ENCODE data around the gene DEFB128.

DEFB128 gene

GRCh38 chr20:215796-216195 is 26.3 kb upstream of the DEFB128 start:
- Histone ChIP-seq H3K27ac (ENCODE audit: low read depth, low read length) (no peak overlapping the region), H3K36me3 (ENCODE audit: control insufficient read depth, low read length) (no peaks in the 10 kb centered on the region), H3K4me3 (ENCODE audit: low read length) (no peak overlapping the region), H3K79me2 (ENCODE audit: control insufficient read depth, low read length) (no peaks in the 10 kb centered on the region), H4K20me1 (ENCODE audit: control insufficient read depth, insufficient read depth, low read depth, low read length) (no peaks in the 10 kb centered on the region), H3K4me1 (ENCODE audit: control insufficient read depth, low read length) (no peaks in the 10 kb centered on the region), H3F3A (ENCODE audit: control insufficient read depth, insufficient read depth) (no peaks in the 10 kb centered on the region), H3K9me3 (ENCODE audit: control insufficient read depth, insufficient read depth, low read length) (no peaks in the 10 kb centered on the region), H3K27me3 (ENCODE audit: control insufficient read depth, low read length) (peaks cover 19% of the 10 kb centered on the region), H3K9me2 (replicated peaks; ENCODE audit: control insufficient read depth, low read length) (no peaks in the 10 kb centered on the region), H3K4me2 (ENCODE audit: low read length) (no peak overlapping the region)
- TF ChIP-seq, protein P1, sequence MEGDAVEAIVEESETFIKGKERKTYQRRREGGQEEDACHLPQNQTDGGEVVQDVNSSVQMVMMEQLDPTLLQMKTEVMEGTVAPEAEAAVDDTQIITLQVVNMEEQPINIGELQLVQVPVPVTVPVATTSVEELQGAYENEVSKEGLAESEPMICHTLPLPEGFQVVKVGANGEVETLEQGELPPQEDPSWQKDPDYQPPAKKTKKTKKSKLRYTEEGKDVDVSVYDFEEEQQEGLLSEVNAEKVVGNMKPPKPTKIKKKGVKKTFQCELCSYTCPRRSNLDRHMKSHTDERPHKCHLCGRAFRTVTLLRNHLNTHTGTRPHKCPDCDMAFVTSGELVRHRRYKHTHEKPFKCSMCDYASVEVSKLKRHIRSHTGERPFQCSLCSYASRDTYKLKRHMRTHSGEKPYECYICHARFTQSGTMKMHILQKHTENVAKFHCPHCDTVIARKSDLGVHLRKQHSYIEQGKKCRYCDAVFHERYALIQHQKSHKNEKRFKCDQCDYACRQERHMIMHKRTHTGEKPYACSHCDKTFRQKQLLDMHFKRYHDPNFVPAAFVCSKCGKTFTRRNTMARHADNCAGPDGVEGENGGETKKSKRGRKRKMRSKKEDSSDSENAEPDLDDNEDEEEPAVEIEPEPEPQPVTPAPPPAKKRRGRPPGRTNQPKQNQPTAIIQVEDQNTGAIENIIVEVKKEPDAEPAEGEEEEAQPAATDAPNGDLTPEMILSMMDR (IDR thresholded peaks at IDR 0.05; ENCODE audit: low read depth, low read length, poor library complexity, severe bottlenecking) = no peak
- no peak for TF ChIP-seq EZH2phosphoT487 (IDR thresholded peaks at IDR 0.05; ENCODE audit: borderline replicate concordance, low read length)

DNA sequence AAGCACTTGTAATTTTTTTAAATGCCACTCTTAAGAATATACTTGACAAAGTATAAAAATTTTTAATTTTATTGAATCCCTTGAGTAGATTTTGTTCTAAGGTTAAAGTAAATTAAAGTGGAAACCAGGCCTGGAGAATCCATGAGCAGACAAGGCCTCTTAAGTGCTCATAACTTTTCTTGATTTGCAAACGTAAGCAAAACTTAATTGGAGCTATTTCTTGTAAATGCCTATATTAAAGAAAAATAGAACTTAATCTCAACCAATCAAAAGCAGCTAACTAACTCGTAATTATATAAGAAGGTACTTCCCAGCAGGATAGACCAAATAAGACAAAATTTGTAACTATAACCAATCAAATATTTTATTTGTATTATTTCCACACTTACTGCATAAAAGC is 24.9 kb upstream of the DEFB128 start:
- H3K27me3 ChIP-seq (ENCODE audit: control insufficient read depth, low read length) = peaks cover 11% of the 10 kb centered on the region
- no peaks in the 10 kb centered on the region for H3K9me3 ChIP-seq (ENCODE audit: control insufficient read depth, insufficient read depth, low read length)

GRCh38 chr20:210809-211502 is 21.4 kb upstream of the DEFB128 start:
- Histone ChIP-seq H3K4me1 (ENCODE audit: control insufficient read depth, low read length) (no peaks in the 10 kb centered on the region), H3K79me2 (ENCODE audit: control insufficient read depth, low read length) (no peaks in the 10 kb centered on the region), H3K27ac (ENCODE audit: low read depth, low read length) (no peak overlapping the region), H3K4me2 (ENCODE audit: low read length) (no peak overlapping the region), H3K27me3 (ENCODE audit: control insufficient read depth, low read length) (peaks cover 7% of the 10 kb centered on the region), H3K9me3 (ENCODE audit: control insufficient read depth, insufficient read depth, low read length) (no peaks in the 10 kb centered on the region), H3K4me3 (ENCODE audit: low read length) (no peak overlapping the region), H4K20me1 (ENCODE audit: control insufficient read depth, insufficient read depth, low read depth, low read length) (no peaks in the 10 kb centered on the region), H3K9me2 (replicated peaks; ENCODE audit: control insufficient read depth, low read length) (no peaks in the 10 kb centered on the region), H3K36me3 (ENCODE audit: control insufficient read depth, low read length) (no peaks in the 10 kb centered on the region), H3F3A (ENCODE audit: control insufficient read depth, insufficient read depth) (no peaks in the 10 kb centered on the region)
- TF ChIP-seq EZH2phosphoT487 (IDR thresholded peaks at IDR 0.05; ENCODE audit: borderline replicate concordance, low read length) = no peak
- TF ChIP-seq, protein P1 (IDR thresholded peaks at IDR 0.05; ENCODE audit: low read depth, low read length, poor library complexity, severe bottlenecking) = no peak

More for the DNA sequence above, 24.9 kb upstream of the DEFB128 start:
- no peaks in the 10 kb centered on the region for H3K4me1 ChIP-seq (ENCODE audit: control insufficient read depth, low read length)
- H3K79me2 ChIP-seq (ENCODE audit: control insufficient read depth, low read length) = no peaks in the 10 kb centered on the region
- H3K36me3 ChIP-seq (ENCODE audit: control insufficient read depth, low read length) = no peaks in the 10 kb centered on the region
- no peak overlapping the region for H3K27ac ChIP-seq (ENCODE audit: low read depth, low read length)
- H3K4me2 ChIP-seq (ENCODE audit: low read length) = no peak overlapping the region
- no peaks in the 10 kb centered on the region for H4K20me1 ChIP-seq (ENCODE audit: control insufficient read depth, insufficient read depth, low read depth, low read length)
- H3K9me2 ChIP-seq (replicated peaks; ENCODE audit: control insufficient read depth, low read length) = no peaks in the 10 kb centered on the region
- no peaks in the 10 kb centered on the region for H3F3A ChIP-seq (ENCODE audit: control insufficient read depth, insufficient read depth)
- no peak overlapping the region for H3K4me3 ChIP-seq (ENCODE audit: low read length)
- TF ChIP-seq, protein P1 (IDR thresholded peaks at IDR 0.05; ENCODE audit: low read depth, low read length, poor library complexity, severe bottlenecking) = no peak
- no peak for TF ChIP-seq EZH2phosphoT487 (IDR thresholded peaks at IDR 0.05; ENCODE audit: borderline replicate concordance, low read length)

All from DOHH2 (cell line).